Lower lobe of right lung (tissue), 2 donors: ENCODE measurements around the gene CSNK1G2. TPM values are rescaled to one million over a fixed set of nuclear protein-coding genes. Genes with fewer than 3 reads are reported as not detected.

ENCODE experiments used
- ATAC-seq, 2 donors: fragments of 200-7000 bp; cut with Tn5 transposase; one replicate each; pipeline ENCODE4 v1.9.1; 2020 to 2022; ENCODE audit warnings: mild to moderate bottlenecking in 2 of 2, moderate library complexity in 2 of 2
- DNase-seq: peaks from one replicate; pipeline ENCODE4 v3.0.0-alpha.2; 2020
- H3K27ac ChIP-seq: fragments of 200-600 bp; one replicate; pipeline ENCODE4 v1.8.0; 2022
- H3K27me3 ChIP-seq: fragments of 200-600 bp; one replicate; pipeline ENCODE4 v1.8.0; 2022; ENCODE audit warnings: low read depth
- H3K36me3 ChIP-seq: fragments of 200-600 bp; one replicate; pipeline ENCODE4 v1.8.0; 2022; ENCODE audit warnings: mild to moderate bottlenecking
- H3K4me1 ChIP-seq: fragments of 200-600 bp; one replicate; pipeline ENCODE4 v1.8.0; 2022
- H3K4me3 ChIP-seq: fragments of 200-600 bp; one replicate; pipeline ENCODE4 v1.8.0; 2022; ENCODE audit warnings: mild to moderate bottlenecking
- H3K9me3 ChIP-seq: fragments of 200-600 bp; one replicate; pipeline ENCODE4 v1.8.0; 2022
- intact Hi-C: fragments of 100-400 bp; cut with DNase I; formaldehyde crosslinking; loops from one replicate; pipeline ENCODE4 v1.11.0; 2022
- total RNA-seq: library from RNA; stranded (reverse); fragmentation: NEBNext Ultra II Directional; extraction: Animal tissue kit (Norgen Biotek cat#: 25700); gene quantifications from one replicate; pipeline ENCODE4 v1.2.1, GENCODE V29; 2021
- TF ChIP-seq, protein P1 (sequence below): fragments of 200-600 bp; IDR thresholded peaks from one replicate; pipeline ENCODE4 v1.8.0; 2022; ENCODE audit warnings: antibody characterized with exemption, mild to moderate bottlenecking
- donor health status: DM: no; HTN: yes; CAD: no; lungs with severe emphysema.

Gene CSNK1G2
- total RNA-seq, 1 donor from 2014 or later = 55.4 TPM

DNA sequence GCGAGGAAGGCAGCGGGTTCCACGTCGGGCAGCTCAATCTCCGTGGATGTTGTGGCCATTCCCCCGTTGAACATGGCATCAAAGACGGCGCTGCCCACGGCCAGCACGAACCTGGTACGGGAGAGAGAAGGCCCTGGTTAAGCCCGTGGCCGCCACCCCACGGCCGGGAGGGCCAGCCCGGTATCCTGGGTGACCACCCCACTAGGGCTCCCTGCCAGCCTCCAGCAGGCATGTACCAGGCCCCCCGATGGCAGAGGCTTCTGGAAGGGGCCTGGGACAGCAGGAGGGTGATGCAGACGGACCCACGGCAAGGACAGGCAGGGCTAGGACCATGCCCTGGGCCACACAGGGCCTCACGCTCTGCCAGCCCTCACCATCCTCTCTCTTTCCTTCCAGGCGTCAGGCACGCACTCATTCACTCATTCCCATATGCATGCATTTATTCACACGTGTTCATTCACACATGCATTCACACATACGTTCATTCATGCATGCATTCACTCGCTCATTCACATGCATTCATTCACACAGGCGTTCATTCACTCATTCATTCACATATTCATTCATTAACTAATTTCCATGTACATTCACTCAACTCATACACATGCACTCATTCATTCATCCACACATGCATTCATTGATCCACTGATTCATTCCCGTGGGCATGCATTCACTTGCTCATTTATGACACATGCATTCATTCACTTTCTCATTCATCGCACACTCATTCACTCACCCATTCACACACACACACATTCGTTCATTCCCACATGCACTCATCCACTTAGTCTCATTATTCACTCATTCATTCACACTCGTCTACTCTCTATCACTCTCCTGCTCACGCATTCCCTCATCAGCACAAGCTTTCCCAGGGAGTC is 56.6 kb downstream of the CSNK1G2 start:
- H3K9me3 ChIP-seq = no peaks in the 10 kb centered on the region
- TF ChIP-seq, protein P1, sequence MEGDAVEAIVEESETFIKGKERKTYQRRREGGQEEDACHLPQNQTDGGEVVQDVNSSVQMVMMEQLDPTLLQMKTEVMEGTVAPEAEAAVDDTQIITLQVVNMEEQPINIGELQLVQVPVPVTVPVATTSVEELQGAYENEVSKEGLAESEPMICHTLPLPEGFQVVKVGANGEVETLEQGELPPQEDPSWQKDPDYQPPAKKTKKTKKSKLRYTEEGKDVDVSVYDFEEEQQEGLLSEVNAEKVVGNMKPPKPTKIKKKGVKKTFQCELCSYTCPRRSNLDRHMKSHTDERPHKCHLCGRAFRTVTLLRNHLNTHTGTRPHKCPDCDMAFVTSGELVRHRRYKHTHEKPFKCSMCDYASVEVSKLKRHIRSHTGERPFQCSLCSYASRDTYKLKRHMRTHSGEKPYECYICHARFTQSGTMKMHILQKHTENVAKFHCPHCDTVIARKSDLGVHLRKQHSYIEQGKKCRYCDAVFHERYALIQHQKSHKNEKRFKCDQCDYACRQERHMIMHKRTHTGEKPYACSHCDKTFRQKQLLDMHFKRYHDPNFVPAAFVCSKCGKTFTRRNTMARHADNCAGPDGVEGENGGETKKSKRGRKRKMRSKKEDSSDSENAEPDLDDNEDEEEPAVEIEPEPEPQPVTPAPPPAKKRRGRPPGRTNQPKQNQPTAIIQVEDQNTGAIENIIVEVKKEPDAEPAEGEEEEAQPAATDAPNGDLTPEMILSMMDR = no peak
- H3K27me3 ChIP-seq = no peaks in the 10 kb centered on the region
- ATAC-seq (no peak), DNase-seq (no peak)
- intact Hi-C loops = no loop called here
- H3K27ac ChIP-seq = no peak overlapping the region
- H3K36me3 ChIP-seq = peaks cover 68% of the 10 kb centered on the region
- H3K4me3 ChIP-seq = no peak overlapping the region
- no peaks in the 10 kb centered on the region for H3K4me1 ChIP-seq

DNA sequence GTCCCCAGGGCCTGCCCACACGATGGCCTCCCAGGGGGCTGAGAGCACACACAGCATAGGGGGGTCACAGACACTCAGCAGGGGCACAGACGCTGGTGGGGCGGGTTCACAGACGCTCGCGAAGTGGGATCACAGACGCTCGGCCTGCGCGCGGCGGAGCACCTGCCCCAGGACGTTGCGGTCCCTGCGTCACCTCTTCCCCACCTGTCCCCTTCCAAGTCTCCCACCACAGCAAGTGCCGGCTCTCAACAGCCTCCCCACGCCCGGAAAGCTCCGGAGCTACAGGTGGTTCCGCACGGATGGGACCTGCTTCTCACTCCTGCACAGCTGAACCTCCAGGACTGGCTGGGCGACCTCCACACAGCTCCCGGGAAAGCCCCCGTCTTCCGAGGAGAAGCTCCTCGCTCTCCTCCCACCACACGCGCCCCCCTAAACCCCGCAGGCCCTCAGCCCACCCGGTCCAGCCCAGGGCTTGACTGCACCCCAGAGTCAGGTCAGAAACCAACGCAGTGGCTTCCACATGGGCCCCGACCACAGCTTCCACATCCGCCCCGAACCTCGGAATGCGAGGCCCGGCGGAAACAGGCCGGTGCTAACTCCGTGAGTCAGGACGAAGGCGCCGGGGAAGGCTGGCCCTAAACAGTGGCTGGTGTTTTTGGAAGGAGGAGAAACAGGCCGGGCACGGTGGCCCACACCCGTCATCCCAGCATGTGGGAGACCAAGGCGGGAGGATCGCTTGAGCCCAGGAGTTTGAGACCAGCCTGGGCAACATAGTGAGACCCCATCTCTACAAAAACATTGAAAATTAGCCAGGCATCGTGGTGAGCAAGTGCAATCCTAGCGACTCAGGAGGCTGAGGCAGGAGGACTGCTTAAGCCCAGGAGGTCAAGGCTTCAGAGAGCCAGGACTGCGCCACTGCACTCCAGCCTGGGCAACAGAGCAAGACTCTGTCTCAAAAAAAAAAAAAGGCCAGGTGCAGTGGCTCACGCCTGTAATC is 58.0 kb downstream of the CSNK1G2 start:
- intact Hi-C loops = no loop called here
- Histone ChIP-seq H3K27me3 (no peaks in the 10 kb centered on the region), H3K36me3 (peaks cover 66% of the 10 kb centered on the region), H3K4me3 (no peak overlapping the region), H3K9me3 (no peaks in the 10 kb centered on the region), H3K27ac (no peak overlapping the region), H3K4me1 (no peaks in the 10 kb centered on the region)
- ATAC-seq (peak; percentile 13 to 31), DNase-seq (no peak)
- TF ChIP-seq, protein P1 = no peak

DNA sequence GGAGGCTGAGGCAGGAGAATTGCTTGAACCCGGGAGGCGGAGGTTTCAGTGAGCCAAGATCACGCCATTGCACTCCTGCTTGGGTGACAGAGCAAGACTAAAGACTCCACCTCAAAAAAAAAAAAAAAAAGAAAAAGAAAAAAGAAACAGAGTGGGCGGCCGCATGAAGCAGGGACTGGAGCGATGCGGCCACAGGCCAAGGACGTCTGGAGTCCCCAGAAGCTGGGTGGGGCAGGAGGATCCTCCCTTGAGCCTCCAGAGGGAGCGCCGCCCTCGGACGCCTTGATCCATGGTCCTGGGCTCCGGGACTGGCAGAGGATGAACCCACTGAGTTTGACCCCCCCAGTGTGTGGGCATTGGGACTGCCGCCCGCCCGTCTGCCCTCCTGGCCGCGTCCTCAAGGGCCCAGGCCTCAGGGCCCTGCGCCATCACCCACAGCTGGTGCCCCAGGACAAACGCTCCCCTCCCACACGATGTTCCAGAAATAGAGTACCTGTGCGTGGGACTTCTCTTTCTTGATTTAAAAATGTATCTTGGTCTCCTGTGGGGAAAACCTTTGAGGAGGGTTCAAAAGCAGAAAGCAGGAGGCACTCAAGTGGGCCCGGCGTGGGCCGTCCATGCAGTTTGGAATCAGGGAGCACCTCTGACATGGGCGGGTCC is 59.0 kb downstream of the CSNK1G2 start:
- peaks cover 56% of the 10 kb centered on the region for H3K36me3 ChIP-seq
- no peak overlapping the region for H3K4me3 ChIP-seq
- DNase-seq (no peak), ATAC-seq (peak in 1 of 2 donors; percentile 29)
- no peaks in the 10 kb centered on the region for H3K4me1 ChIP-seq
- TF ChIP-seq, protein P1 = no peak
- no peaks in the 10 kb centered on the region for H3K9me3 ChIP-seq
- no peak overlapping the region for H3K27ac ChIP-seq
- no peaks in the 10 kb centered on the region for H3K27me3 ChIP-seq
- intact Hi-C loops = no loop called here

DNA sequence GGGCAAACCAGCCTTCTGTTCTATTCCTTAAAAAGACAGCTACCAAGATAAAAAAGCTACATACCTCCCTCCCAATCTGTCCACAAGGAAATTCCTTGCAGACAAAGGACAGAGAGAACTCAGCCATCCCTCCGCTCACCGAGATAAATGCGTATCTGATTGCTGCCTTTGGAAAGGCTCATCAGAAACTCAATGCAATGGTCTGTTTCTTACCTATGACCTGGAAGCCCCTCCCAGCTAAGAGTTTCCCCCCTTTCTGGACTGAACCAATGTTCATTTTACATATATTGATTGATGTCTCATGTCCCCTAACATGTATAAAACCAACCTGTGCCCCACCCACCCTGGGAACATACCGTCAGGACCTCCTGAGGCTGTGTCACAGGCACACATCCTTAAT is 62.9 kb downstream of the CSNK1G2 start:
- no peak overlapping the region for H3K27ac ChIP-seq
- no peaks in the 10 kb centered on the region for H3K4me1 ChIP-seq
- DNase-seq (no peak), ATAC-seq (no peak)
- no peaks in the 10 kb centered on the region for H3K9me3 ChIP-seq
- peaks cover 36% of the 10 kb centered on the region for H3K36me3 ChIP-seq
- no peaks in the 10 kb centered on the region for H3K27me3 ChIP-seq
- intact Hi-C loops = no loop called here
- H3K4me3 ChIP-seq = no peak overlapping the region
- TF ChIP-seq, protein P1 = no peak

DNA sequence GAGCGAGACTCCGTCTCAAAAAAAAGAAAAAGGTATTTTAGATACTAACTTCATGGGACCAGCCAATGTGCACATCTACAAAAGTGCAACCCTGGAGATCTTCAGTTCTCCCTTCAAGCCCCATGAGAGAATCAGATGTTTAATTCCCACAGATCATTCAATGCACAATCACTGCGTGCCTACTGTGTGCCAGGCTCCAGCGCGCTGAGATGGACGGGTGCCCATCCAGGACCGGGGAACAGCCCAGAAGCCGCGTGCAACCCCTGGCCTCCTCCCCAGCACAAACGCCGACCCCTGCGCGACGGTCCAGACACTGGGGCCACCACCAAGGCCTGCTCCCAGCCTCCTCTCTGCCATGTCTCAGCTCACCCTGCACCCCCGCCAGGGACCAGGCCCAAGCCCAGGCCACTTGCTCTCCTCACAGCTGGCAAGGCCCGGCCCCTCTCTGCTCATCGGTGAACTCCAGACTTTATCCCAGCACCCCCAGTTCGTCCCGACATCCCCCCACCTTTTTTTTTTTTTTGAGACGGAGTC is 69.2 kb downstream of the CSNK1G2 start:
- Histone ChIP-seq H3K27ac (no peak overlapping the region), H3K4me3 (no peak overlapping the region), H3K9me3 (no peaks in the 10 kb centered on the region), H3K27me3 (no peaks in the 10 kb centered on the region), H3K4me1 (no peaks in the 10 kb centered on the region), H3K36me3 (no peaks in the 10 kb centered on the region)
- intact Hi-C loops = loop anchor here (10.0 kb wide), 1 partner anchor 65 kb away; no protein-coding TSS in a partner anchor
- ATAC-seq = no peak
- TF ChIP-seq, protein P1 = no peak
- DNase-seq = peak; percentile 49
